GF-D8 (cell line): ENCODE results near the gene OGG1.
"Not testable (repeated sequence)": the region's sequence is repeated elsewhere in the genome, so short reads cannot be mapped to it uniquely, and the experiment has no call there.

ENCODE experiments used
- DNase-seq: peaks from one replicate; lab custom pipeline; 2025; lab: John Stamatoyannopoulos, UW

OGG1 gene

GRCh38 chr3:9765865-9766264 lies 16.1 kb downstream of the OGG1 start:
- DNase-seq: no peak

GRCh38 chr3:9767418-9767817 lies 17.7 kb downstream of the OGG1 start:
- DNase-seq: no peak

- DNase-seq: no peak
Observed at GRCh38 chr3:9768141-9768775, 18.5 kb downstream of the OGG1 start.

- no peak for DNase-seq
Observed at GRCh38 chr3:9769012-9769411, 19.3 kb downstream of the OGG1 start.

- no peak for DNase-seq
Observed at GRCh38 chr3:9769426-9770275, 19.9 kb downstream of the OGG1 start, which contains the start of gene CAMK1. Gene CAMK1, minus strand, starts transcription at chr3:9769947. Its CDS starts 2,198 bp downstream, at chr3:9767749.

GRCh38 chr3:9770276-9770812 lies 20.6 kb downstream of the OGG1 start:
- DNase-seq: no peak

- not testable (repeated sequence) for DNase-seq
Observed at GRCh38 chr3:9771007-9771406, 21.3 kb downstream of the OGG1 start.

GRCh38 chr3:9776896-9777693 lies 27.3 kb downstream of the OGG1 start:
- DNase-seq: no peak

- DNase-seq: no peak
Observed at GRCh38 chr3:9777694-9778021, 27.9 kb downstream of the OGG1 start.

GRCh38 chr3:9778143-9779074 lies 28.7 kb downstream of the OGG1 start:
- no peak for DNase-seq

- peak; percentile 19 for DNase-seq
Observed at GRCh38 chr3:9779075-9779593, 29.4 kb downstream of the OGG1 start.

- peak; percentile 98 for DNase-seq
Observed at GRCh38 chr3:9779721-9780457, 30.1 kb downstream of the OGG1 start.

GRCh38 chr3:9780458-9780812 lies 30.7 kb downstream of the OGG1 start:
- DNase-seq: peak; percentile 71

- DNase-seq: peak; percentile 16
Observed at GRCh38 chr3:9780910-9781309, 31.2 kb downstream of the OGG1 start.

GRCh38 chr3:9781551-9781950 lies 31.8 kb downstream of the OGG1 start:
- DNase-seq: peak; percentile 68

GRCh38 chr3:9781978-9782603 lies 32.3 kb downstream of the OGG1 start:
- no peak for DNase-seq

- peak; percentile 49 for DNase-seq
Observed at GRCh38 chr3:9782770-9783169, 33.0 kb downstream of the OGG1 start.

- no peak for DNase-seq
Observed at GRCh38 chr3:9783954-9784353, 34.2 kb downstream of the OGG1 start.

- no peak for DNase-seq
Observed at GRCh38 chr3:9784965-9785364, 35.2 kb downstream of the OGG1 start.

GRCh38 chr3:9785602-9786001 lies 35.9 kb downstream of the OGG1 start:
- DNase-seq: peak; percentile 41
